NCI-H2171 (cell line): ENCODE data around the gene COPA.
"Not testable (repeated sequence)": the region's sequence is repeated elsewhere in the genome, so short reads cannot be mapped to it uniquely, and the experiment has no call there.

Experiments
- DNase-seq: peaks from one replicate; lab custom pipeline; 2025; lab: John Stamatoyannopoulos, UW

Gene COPA

DNA sequence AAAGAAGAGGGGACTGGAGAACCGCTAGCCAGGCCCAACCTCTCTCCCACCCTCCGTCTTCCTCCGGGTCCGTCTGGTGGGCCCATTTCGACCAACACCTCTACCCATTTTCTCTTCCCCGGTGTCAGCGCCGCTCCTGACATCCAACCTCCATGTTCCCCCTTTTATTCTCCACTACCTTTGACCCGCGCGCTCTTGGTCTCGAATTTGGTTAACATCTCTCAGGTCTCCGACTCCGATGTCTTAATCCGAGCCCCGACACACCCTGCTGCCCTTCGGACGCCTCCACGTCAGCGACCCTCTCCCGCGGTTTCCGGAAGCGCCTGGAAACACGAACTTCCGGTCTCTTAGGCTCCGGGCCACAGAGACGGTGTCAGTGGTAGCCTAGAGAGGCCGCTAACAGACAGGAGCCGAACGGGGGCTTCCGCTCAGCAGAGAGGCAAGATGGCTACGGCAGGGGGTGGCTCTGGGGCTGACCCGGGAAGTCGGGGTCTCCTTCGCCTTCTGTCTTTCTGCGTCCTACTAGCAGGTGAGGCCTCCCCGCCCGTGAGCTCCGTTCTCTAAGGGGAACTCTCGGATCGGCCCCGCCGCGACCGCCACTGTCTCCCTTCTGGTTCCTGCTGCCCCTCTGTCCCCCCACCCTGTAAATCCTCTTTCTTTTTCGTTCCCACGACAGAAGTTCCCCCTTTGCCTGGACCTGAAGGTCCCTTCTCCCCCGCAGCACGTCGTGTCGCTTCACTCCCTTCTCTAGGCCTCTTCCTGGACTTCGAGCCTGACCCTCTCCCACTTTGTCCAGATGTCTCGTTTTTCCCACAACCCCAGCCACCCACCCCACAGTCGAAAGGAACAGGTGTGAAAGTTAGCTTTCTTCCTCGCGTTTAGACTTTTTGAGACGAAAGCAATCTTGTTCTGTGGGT is at the start of gene COPA, which contains the start of gene NCSTN:
COPA (minus strand) TSS at position 298 of the 917 bp plus-strand sequence; CDS start at position 218, 80 bp downstream.
NCSTN (plus strand) TSS at position 431 of the 917 bp plus-strand sequence; CDS start at position 445, 14 bp downstream.
- peak; percentile 94 for DNase-seq

DNA sequence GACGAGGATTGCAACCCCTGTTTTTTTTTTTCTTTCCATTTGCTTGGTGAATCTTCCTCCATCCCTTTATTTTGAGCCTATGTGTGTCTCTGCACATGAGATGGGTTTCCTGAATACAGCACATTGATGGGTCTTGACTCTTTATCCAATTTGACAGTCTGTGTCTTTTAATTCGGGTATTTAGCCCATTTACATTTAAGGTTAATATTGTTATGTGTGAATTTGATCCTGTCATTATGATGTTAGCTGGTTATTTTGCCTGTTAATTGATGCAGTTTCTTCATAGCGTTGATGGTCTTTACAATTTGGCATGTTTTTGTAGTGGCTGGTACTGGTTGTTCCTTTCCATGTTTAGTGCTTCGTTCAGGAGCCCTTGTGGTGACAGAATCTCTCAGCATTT is 45.4 kb upstream of the COPA start:
- DNase-seq: not testable (repeated sequence)

DNA sequence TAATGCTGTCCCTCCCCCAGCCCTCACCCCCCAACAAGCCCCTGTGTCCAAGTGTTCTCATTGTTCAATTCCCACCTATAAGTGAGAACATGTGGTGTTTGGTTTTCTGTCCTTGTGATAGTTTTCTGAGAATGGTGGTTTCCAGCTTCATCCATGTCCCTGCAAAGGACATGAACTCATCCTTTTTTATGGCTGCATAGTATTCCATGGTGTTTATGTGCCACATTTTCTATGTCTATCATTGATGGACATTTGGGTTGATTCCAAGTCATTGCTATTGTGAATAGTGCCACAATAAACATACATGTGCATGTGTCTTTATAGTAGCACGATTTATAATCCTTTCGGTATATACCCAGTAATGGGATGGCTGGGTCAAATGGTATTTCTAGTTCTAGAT is 41.8 kb upstream of the COPA start:
- not testable (repeated sequence) for DNase-seq

DNA sequence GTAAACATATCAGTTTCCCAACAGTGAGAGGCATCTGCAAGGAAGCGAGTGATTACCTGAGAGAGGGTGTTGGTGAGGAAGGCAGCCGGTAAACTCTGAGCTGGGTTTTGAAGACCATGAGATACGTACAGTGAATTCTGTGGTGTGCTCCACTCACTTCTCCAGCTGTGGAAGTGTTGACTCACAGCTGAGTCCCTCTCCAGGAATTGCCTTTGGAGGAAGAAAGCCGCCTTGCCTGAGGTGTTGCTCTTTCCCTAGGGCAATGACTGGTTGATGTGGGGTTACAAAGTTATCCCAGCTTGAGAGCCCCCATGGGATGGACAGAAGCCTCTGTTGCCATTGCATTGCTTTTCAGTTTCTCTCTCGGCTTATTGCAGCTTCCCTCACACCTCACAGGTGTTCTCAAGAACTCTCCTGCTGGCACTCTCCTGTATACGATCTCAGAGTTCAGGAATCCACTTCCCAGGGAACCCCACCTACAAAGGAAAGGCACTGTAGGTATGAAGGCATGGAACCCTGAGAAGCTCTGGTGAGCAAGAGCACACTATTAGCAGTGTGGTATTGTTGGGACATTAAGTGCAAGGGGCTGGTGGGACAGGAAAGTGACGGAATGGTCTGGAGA is 34.6 kb upstream of the COPA start:
- DNase-seq: no peak

DNA sequence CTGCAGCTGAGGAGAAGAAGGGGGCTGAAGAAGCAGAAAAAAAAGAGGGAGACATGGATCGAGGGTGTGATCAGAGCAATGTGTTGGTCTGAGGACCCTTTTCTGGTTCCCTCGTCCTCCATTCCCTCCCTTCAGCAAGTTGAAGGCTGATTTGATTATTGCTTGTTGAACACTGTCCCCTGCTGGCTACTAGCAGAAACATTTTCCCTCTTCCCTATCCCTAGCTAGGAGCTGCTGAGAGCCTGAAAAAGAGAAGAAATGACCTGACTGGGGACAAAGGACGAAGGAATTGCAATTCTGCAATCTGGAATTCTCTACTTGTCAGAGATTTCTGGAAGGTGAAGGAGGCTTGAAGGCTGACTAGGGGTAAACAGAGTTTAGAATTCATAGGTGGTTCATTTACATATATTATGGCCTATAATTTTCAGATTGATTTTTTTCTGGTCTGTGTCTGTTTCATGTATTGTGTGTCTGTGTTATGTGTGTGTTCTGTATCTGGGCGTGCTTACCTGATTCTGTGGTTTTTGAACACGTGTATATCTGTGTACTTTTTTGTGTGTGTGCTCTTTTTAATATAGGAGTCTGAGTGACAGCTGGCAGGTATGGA is 33.6 kb upstream of the COPA start:
- peak; percentile 51 for DNase-seq

DNA sequence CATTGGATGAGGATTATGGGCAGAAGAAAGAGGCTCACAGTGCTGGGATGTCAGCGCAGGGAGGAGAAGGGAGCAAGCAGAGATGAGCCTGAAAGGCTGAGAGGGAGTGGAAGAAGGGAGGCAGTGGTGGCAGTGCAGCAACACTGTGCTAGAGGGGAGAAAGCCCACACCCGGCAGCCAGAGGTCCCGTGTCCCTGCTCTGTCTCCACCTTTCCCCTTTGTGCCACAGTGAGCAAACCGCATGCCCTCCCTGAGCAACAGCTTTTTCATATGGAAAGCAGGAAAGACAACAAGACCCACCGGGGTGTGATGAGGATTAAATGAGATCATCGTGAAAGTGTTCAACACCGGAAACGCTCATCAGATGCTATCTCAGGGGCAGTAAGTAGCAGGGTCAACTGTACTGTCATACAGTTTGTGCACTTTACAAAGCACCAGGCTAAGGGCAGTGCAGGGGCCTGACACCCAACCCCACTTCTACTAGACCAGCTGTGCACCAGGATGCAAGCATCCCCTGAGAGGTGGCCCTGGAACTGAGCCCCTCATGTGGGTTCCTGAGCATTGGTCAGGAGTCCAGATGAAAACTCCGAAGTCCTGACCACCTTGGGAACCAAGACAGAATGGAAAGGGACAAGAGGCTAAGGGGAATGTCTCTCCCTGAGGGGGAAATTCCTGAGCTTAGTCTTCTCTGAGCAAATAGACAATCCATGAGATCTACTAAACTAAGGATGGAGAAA is 32.9 kb upstream of the COPA start:
- DNase-seq: no peak

DNA sequence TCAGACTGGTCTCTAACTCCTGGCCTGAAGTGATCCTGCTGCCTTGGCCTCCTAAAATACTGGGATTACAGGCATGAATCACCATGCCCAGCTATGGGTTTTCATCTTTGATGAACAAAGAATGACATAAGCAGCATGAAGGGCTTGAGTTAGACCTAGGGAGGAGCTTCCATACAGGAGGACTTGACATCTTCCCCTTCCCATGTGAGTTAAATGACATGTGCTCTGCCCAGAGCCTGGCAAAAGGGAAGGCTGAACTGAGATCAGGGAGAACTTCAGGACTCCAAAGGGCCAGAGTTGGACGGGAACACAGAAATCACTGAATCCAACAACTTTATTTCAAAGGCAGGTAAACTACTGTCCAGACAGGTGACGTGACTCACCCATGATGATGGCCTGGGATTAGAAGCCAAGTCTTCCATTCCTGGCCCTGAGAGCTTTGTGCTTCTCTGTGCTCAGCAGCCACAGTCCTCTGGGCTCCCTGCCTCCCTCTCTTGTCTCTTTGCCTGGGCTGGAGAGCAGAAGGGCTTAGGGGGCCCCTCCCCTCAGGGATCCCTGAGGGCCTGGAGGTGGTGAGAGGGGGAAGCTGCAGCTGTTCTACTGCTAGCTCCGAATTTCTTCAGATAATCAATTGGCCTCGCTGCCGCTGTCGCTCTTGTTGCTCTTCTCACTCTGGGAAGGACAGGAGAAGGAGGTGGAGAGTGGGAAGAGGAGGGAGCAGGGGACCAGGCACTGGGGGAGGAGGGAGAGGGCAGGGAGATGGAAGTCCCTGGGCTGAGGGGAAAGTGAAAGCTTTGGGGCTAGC is 31.5 kb upstream of the COPA start:
- peak; percentile 77 for DNase-seq

DNA sequence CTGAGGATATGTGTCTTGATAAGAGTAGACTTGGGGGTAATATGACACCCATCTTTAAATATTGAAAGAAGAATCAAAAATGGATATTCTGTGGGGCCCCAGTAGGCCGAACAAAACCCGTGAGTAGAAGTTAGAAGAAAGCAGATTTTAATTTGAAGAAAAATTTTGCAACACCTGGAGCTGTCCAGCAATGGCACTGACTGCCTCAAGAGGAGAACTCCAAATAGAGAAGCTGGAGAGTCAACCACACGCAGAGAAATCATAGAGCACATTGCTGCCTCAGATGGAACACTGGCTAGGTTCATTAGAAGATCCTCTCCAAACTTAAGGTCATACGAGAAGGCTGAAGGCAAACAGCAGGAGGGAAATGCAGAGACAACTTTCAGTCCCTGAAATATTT is 30.6 kb upstream of the COPA start:
- no peak for DNase-seq

DNA sequence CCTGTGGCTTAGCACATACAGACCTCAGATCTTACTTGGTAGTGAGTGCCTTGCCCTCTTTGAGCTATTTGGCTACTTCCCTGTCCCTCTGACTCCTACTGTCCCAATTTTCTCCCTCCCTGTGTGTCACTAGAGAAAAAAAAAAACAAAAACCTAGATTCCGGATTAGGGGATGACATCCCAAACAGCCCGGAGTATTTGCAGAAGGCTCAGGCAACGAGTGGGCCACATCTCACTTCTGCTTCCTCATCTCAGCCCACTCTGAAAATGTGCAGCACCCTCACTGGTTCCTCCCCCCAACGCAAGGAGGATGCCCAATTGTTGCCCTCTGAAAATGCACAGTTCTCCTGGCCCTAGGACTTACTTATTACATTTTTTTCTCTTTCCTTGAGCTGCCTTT is 28.7 kb upstream of the COPA start:
- DNase-seq: no peak

DNA sequence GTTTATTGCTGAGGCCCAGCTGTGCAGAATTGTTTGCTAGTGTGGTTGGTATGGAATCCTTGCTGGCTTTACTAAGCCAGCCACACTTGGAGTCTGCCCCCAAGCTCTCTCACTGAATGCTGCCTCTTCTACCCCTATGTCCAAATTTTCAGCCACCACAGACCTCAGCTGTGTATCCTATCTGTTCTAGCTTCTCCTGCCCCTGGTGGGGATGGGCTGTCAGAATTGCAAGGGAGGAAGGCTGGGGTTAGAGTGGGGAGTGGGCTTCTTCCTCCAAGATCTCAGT is 28.2 kb upstream of the COPA start:
- no peak for DNase-seq

DNA sequence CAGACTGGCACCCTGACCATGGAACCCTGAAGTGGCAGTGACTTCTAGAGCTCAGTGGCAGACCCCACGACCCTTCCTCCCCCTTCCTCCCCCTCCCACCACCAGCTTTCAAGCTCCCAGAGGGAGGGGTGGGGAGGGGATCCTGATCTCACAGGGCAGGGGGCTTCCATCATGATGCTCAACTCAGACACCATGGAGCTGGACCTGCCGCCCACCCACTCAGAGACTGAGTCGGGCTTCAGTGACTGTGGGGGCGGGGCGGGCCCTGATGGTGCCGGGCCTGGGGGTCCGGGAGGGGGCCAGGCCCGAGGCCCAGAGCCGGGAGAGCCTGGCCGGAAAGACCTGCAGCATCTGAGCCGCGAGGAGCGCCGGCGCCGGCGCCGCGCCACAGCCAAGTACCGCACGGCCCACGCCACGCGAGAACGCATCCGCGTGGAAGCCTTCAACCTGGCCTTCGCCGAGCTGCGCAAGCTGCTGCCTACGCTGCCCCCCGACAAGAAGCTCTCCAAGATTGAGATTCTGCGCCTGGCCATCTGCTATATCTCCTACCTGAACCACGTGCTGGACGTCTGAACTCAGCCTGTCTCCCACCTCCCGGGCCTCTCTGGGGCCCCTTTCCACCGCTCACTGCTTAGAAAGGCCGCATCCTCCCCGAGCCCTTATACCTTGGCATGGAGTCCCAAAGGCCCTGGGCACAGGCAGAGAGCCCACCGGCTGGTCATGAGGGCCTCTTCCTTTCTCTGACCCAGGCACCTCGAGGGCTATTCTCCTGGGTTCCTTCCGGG is 27.7 kb upstream of the COPA start:
- DNase-seq: no peak

DNA sequence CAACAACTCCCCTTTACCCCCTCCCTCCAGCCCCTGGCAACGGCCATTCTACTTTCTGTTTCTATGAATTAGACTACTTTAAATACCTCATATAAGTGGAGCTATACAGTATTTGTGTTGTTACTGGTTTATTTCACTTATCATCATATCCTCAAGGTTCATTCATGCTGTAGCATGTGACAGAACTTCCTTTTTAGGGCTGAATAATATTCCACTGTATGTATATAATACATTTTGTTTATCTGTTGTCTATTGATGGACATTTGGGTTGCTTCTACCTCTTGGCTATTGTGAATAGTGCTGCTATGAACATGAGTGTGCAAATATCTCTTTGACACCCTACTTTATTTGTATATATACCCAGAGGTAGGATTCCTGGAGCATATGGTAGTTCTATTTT is 26.0 kb upstream of the COPA start:
- no peak for DNase-seq

DNA sequence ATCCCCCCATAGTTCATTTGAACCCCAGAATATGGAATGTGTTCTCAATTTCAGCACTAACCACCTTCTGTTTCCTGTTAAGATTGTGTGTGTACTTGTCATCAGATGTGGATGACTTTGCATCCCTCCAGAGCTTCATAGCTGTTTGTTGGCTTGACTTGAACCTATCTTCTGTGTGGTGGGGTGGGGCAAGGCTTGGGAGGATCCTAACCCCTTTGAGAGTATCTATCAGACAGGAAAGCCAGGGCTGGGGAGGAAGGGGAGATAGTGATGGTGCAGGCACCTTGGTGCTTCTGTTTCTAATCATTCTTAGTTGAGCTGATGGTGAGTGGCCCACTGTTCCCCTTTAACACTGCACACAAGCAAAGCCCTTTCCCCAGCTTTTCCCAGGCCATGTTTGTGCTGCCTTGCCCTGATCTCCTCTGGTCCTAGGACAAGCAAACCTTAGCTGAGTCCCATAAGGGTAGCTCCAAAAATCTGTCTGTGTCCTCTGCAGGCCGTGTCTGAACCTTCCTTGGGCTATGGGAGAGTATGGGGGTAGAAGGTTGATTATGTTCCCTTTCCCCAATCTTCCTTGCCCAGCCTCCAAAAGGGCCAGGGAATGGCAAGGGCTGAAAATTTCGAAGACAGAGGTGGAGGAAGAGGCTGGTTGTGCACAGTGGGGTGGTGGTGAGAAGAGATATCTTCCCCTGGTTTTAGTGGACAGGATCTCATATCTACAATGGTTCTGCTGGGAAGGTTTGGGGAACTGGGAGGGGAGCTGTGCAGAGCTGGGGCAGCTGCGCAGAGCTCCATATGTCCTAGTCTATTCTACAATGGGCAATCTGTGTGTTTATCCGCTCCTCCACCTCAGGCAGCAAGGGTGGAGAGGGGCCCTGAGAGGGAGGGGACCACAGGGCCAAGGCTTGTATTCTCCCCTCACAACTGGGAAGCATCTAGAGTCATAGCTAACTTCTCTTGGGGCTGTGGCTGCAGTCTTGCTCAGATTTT is 25.2 kb upstream of the COPA start:
- DNase-seq: no peak

DNA sequence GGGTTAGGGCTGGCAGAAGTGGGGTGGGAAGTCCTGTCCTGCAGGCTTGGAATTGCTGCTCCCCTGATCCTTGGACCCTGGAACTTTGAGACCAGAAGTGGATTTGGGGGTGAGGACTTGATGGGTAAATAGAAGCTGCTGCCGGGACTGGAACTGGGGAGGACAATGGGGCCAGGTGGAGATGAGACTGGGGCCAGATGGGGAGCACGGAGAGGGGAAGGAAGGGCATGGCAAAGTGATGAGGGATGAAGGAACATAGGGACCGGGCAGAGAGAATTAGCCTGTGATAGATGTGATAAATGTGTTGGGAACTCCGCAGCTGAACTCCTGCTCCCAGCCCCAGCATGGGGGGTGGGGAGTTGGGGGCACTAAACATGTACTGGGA is 24.5 kb upstream of the COPA start:
- no peak for DNase-seq

DNA sequence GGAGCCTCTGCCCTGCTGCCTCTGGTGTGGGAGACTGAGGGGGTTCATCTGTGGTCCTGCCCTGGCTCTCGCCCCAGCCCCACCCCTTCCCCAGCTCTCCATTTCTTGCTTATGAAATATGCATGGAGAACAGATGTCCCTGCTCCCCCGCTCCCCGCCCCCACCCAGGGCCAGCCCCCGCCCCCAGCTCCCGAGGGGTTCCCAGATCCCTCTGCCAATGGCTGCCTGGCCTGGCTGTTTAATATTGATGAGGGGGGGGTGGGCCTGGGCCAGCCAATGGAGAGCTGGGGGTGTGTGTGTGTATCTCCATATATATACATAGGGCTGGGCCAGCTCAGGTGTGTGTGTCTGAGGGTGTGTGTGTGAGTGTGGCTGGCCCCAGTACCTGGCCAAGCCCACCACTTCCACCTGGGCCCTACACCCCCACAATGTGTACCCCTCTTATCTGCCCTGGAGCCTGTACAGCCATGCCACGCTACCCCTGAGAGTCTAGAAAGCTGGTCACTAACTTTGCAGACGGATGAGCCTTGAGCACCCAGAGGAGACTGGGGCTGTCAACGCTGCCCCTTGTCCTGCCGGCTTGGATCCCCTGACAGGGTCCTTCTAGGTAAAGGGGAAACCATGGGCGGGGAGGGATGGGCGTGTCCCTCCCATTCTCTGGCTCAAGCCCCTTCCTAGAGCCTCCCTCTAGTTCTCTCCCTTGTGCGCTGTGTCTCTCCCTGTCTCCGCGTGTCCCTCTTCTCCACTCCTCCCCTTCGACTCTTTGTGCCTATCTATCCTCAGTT is 23.9 kb upstream of the COPA start, which contains the start of gene NHLH1:
NHLH1 (plus strand) TSS at position 341 of the 785 bp plus-strand sequence. CDS start 3,661 bp downstream, outside the sequence.
- peak; percentile 94 for DNase-seq

DNA sequence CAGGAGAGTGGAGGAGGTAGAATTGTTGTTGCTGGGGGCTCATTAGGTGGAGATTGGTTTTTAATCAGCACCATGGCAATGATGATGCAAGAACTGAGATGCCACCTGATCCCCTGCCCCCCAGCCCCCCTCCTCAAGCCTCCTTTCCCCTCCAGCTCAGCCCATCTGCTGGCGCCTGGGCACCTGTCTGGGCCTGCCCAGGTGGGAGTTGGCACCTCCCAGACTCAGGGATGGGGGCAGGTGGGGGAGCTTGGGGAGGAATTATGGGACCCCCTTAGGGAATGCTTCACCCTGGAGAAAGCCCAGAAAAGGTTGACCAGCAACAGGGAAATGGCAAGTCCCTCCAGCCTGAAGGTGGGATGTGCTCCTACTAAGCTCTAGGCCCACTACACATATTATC is 22.3 kb upstream of the COPA start:
- peak; percentile 87 for DNase-seq

DNA sequence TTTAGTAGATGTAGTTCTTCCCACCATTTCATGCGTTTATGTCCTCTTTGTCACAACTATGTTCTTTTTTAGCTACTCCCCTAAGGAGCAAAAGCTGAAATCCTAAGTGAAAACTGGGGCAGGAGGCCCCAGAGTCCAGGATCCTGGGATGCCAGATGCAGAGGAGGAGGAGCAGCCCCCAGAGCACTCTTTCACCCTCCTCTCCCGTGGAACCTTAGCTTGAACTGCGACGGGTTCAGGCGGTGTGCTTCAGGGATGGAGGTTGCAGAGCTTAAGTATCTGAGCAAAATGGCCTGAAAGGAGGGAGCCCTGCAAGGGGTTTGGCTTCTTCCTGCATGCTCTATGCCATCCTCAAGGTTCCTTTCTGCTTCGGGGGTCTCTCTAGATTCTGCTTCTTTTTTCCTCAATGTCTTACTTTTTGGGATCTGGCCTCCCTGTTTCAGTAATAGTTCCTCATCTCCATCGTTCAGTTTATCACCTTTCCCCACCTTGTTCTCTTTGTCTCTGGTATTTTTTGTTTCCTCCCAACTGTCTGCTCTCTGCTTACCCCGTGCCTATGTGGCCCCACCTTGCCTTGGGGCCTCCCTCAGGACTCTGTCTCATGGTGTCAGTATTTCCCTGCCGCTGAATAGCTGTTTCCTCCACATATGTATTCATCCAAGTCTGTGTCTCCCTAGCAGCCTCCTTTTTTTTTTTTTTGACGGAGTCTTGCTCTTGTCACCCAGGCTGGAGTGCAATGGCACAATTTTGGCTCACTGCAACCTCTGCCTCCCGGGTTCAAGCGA is 21.1 kb upstream of the COPA start:
- peak; percentile 23 for DNase-seq

DNA sequence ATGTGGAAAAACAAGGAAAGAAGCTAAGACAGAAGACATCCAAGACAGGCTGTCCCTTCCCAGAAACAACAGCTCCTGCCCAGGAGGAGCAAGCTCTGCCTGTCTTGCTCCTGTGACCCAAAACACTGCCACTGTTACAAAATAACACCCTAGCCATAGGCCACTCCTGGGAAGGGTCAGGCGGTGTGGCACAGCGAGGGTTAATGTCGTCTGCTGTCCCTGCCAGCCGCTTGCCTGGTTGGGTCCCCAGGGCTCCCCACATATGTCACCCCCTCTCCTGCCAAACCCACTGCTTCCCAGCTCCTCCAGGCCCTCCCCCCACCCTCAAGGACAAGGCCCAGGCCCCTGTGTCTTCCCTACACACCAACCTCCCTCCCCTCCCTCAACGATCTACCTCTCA is 20.0 kb upstream of the COPA start:
- peak; percentile 62 for DNase-seq
